Transverse colon (tissue), 4 donors: ENCODE results near the gene LRP5.

Experiments
- CTCF ChIP-seq, 5 experiments: fragments of 200-600 bp in 3 of 5; fragments of 450-650 bp in 2 of 5; sonication (generic) in 3 of 5; IDR thresholded peaks; 1 replicate in 2 of 5; 2 replicates in 3 of 5; pipeline ENCODE4 v1.5.1; 2016 to 2017; ENCODE audit warnings: antibody characterized with exemption in 5 of 5, inconsistent platforms in 3 of 5, mild to moderate bottlenecking in 2 of 5, moderate library complexity in 1 of 5
- EP300 ChIP-seq: sonication (generic); formaldehyde crosslinking; IDR thresholded peaks from one replicate; pipeline ENCODE4 v1.6.1; 2017; ENCODE audit warnings: antibody characterized with exemption, low read depth
- POLR2A ChIP-seq: fragments of 450-650 bp; IDR thresholded peaks from one replicate; pipeline ENCODE4 v1.6.1; 2016; ENCODE audit warnings: antibody characterized with exemption, mild to moderate bottlenecking, moderate library complexity
- POLR2AphosphoS5 ChIP-seq, 3 donors: sonication (generic); formaldehyde crosslinking; IDR thresholded peaks; one replicate each; pipeline ENCODE4 v1.6.1; 2016; ENCODE audit warnings: antibody characterized with exemption in 3 of 3

- TF ChIP-seq POLR2A (no peak), EP300 (no peak), POLR2AphosphoS5 (IDR thresholded peaks at IDR 0.05) (no peak), CTCF (IDR thresholded peaks at IDR 0.05) (no peak)
Observed at GRCh38 chr11:68308068-68308467, 4.3 kb upstream of the LRP5 start.
